COR-L47 (cell line): ENCODE measurements around the gene PHF21B.
"Not testable (repeated sequence)": the region's sequence is repeated elsewhere in the genome, so short reads cannot be mapped to it uniquely, and the experiment has no call there.

Experiments used
- DNase-seq: peaks from one replicate; lab custom pipeline; 2025; lab: John Stamatoyannopoulos, UW

Gene PHF21B

DNA sequence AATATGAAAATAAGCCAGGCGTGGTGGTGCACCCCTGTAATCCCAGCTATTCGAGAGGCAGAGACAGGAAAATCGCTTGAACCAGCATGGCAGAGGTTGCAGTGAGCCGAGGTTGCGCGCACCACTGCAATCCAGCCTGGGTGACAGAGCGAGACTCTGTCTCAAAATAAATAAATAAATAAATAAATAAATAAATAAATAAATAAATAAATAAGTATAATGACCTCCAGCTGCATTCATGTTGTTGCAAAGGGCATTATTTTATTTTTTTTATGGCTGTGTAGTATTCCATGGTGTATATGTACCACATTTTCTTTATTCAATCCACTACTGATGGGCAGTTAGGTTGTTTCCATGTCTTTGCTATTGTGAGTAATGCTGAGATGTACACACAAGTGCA is 48.1 kb downstream of the PHF21B start:
- not testable (repeated sequence) for DNase-seq

GRCh38 chr22:44956840-44957767 is 52.7 kb downstream of the PHF21B start:
- no peak for DNase-seq

DNA sequence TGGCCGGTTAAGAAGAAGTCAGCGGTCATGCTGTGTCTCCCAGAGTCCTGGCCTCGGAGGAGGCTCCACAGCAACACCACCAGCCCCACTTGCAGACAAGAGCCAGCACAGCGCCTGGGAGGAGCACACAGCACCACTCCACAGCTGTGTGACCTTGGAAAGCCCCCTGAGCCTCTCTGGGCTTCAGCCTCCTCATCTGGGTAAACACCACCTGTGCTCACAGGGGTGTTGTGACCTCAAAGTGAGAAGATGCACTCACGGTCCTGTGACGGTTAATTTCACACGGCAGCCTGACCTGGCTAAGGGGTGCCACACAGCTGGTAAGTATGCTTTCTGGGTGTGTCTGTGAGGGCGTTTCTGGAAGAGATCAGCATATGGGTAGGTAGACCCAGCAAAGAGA is 54.7 kb downstream of the PHF21B start:
- DNase-seq = no peak

DNA sequence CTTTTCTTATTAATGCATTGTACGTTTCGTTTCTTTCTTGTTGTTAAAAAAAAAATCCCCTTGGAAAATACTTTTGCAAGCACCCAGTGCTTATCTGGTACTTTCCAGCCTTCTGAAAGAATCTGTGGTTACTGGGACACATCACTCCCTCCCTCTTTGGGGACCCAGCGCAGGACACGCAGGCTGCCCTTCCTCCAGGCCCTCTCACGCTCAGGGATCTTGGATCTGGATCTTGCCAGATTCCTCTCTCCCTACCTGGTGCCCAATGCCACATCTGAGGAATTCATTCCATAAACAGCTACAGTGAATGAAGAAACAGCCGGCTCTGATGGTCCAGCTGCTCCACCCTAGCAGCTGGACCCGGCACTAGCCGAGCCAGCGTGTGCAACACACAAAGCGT is 55.7 kb downstream of the PHF21B start:
- no peak for DNase-seq

GRCh38 chr22:44952863-44953746 is 56.7 kb downstream of the PHF21B start:
- DNase-seq = no peak

DNA sequence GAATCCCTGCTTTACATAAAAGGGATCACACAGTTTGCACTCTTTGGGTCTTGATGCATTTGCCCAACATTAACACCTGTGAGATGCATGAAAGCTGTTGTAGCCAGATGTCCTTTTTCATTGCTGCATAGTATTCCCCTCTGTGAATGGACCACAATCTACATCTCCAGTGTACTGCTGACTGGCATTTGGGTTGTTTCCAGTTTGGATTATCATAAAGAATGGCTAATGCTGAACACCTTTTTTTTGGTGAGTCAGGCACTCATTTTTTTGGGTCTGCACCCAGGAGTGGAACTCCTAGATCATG is 58.3 kb downstream of the PHF21B start:
- DNase-seq = no peak

GRCh38 chr22:44950806-44951509 is 58.8 kb downstream of the PHF21B start:
- DNase-seq = no peak

DNA sequence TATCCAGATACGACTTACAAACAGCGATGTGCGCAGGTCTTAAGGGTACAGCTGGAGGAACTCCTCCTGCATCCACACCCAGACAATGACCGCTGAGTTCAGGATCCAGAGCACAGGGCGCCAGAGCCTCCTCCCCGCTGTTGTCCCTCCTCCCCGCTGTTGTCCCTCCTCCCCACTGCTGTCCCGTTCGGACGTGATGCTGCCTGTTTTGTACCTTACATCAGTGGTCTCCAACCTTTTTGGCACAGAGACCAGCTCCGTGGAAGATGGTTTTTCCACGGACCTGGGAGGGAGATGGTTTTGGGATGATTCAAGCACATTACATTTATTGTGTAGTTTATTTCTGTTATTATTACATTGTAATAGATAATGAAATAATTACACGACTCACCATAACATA is 62.0 kb downstream of the PHF21B start:
- no peak for DNase-seq

DNA sequence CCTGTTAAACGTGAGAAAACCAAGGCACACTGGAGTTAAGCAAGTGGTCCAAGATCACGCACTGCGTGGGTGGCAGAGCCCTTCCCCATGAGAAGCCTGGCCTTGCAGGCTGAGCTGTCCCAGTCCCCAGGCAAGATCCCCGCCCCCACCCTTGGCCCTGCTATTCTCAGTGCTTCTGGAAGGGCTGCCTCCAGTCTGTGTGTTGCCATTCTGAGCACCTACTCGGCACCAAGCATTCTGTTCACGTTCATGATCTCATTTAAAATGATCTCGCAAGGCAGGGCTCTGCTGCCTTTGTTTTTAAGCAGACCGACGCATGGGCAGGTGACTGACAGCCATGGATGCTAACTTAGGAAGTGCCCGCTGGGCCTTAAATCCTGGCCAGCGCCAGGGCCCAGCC is 62.8 kb downstream of the PHF21B start:
- DNase-seq = no peak

GRCh38 chr22:44944883-44945601 is 64.8 kb downstream of the PHF21B start:
- DNase-seq = no peak

- DNase-seq = no peak
Observed at GRCh38 chr22:44943701-44944324, 66.0 kb downstream of the PHF21B start.

DNA sequence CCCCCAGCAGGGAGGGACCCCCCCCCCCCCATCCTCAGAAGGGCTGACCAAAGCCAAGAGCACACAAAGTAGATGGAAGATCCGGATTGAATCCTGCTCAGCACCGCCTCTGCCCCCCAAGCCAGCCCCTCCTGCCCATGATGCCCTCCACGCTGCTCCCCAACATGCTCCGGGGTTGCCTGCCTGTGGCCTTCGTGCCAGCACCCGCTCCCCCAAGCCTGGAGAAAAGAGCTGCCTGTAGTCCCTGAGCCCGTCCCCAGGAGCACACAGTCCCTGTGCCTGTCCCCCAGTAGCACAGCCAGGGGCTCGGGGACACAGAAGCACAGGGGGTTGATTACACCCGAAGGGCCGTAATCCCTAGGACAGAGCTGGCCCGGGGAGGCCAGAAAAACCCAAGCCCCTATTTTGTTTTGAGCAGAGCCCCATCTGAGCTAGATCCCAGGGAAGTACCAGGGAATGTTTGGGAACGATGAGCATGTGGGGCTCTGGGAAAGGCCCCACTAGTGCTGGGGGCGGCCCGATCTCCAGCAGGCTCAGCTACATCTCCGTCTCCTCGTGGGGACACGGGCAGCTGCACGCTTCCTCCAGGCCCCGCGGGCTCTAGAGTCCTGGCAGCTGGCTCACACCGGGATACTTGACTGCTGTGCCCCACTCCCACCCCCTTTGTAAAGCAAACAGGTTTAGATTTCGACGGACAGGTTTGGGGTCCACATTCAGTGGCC is 66.7 kb downstream of the PHF21B start:
- no peak for DNase-seq

DNA sequence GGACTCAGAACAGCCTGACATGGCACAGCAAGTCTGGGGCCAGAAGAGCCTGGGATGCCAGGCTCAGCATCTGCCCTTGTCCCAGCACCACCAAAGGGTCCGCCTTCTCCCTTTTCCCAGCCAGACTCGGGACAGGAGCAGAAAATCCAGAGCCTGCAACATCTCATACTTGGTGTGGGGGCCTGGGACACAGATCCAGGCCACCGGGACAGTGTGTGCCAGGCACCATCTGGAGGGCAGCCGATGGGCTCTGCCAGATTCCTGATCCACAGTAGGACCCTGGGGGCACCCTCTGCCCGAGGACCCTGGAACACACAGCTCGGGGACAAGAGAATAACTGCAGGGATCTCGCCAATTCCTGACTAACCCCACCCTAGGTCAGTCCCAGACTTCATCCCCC is 67.7 kb downstream of the PHF21B start:
- no peak for DNase-seq

- DNase-seq = no peak
Observed at GRCh38 chr22:44941207-44941606, 68.6 kb downstream of the PHF21B start.

DNA sequence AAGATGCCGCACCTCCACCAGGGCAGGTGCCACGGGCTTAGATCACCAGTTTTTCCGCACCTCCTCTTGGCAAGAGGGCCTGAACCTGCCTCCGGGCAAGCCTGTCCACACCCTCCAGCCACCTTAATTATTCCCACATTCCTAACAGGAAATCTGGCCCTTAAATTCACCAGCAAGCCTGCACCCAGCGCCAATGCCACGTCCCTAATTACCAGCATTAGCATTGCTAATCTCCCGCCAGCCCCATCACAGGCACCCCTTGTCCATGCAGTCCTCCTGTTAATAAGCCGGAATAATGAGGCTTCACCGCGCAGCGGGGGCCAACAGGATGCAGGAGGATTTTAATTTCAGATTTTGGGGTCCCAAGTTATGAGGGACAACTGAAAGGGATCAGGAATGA is 69.7 kb downstream of the PHF21B start:
- no peak for DNase-seq

DNA sequence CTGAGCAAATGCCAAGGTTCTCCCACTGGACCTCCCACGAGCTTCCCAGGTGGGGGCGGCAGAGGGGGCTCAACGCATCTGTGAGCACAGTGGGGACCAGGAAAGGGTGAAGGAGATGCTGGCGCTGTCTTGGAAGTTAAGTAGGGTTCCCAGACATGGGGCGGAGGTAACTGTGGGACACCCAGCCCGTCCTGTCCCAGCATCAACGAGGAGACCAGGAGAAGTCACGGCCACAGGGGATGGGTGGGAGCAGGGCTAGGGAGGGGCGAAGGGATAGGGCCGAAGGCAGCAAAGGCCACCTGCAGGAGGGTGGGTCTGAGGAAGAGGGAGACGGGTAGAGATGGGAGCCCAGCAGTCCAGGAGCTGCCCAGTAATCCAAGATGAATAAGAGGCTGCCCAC is 70.4 kb downstream of the PHF21B start:
- DNase-seq = no peak

DNA sequence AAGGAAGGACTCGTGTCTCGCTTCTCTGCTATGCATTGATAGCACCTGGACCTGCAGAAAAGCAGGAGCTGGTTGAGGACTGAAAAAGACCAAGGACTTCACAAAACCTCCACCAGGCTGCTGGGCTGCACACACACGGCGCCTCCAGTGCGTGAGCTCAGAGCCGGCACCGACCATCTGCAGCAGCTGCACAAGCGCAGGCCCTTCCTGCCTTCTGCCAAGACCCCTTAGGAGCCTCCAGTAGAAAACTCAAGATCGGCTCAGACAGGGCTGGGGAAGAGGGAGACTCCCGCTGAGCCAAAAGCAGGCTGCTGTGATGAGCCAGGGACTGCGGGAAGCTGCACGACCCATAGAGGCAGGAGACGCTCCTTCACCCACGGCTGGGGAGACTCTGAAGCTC is 70.9 kb downstream of the PHF21B start:
- no peak for DNase-seq

GRCh38 chr22:44937216-44937615 is 72.6 kb downstream of the PHF21B start:
- no peak for DNase-seq

DNA sequence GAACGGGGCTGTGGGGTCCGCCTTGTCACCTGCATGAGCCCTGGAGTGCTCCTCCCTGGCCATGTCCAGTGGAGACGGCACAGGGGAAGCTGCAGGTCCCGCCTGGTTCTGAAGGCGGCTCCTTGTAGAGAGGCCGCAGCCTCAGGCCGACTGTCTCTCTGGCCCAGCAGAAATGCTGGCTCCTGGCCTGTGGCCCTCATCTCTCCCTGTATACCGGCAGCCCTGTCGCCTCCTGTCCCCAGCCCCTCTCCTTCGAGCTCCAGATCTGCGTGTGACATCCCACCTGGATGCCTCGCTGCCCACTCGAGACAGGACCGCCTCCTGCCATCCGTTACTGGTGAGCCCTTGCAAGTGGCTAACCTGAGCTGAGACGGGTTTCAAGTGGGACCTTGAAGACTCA is 73.6 kb downstream of the PHF21B start:
- no peak for DNase-seq

- DNase-seq = no peak
Observed at GRCh38 chr22:44935724-44936123, 74.1 kb downstream of the PHF21B start.

- DNase-seq = no peak
Observed at GRCh38 chr22:44934454-44934735, 75.4 kb downstream of the PHF21B start.
